Mucosa of stomach (tissue), 1 donor: ENCODE data around the gene MYRIP.

Experiments
- H3K27me3 ChIP-seq: one replicate; pipeline ENCODE4 v1.7.0; 2013; ENCODE audit warnings: mild to moderate bottlenecking, low read length; ENCODE audit not compliant: control insufficient read depth, insufficient read depth
- H3K36me3 ChIP-seq: one replicate; pipeline ENCODE4 v1.7.0; 2013; ENCODE audit warnings: low read length; ENCODE audit not compliant: control insufficient read depth, insufficient read depth
- H3K4me1 ChIP-seq: one replicate; pipeline ENCODE4 v1.7.0; 2013; ENCODE audit warnings: mild to moderate bottlenecking, low read length; ENCODE audit not compliant: control insufficient read depth, insufficient read depth
- H3K4me3 ChIP-seq: one replicate; pipeline ENCODE4 v1.7.0; 2013; ENCODE audit warnings: low read length
- H3K9ac ChIP-seq: one replicate; pipeline ENCODE4 v1.7.0; 2013; ENCODE audit warnings: mild to moderate bottlenecking, low read length, moderate library complexity
- H3K9me3 ChIP-seq: one replicate; pipeline ENCODE4 v1.7.0; 2013; ENCODE audit warnings: mild to moderate bottlenecking, low read length, moderate library complexity; ENCODE audit not compliant: control insufficient read depth
- donor health status: Pancreatic carcinoma.

MYRIP gene

GRCh38 chr3:40299721-40300335 lies 490.4 kb downstream of the MYRIP start:
- Histone ChIP-seq H3K27me3 (no peaks in the 10 kb centered on the region), H3K9me3 (no peaks in the 10 kb centered on the region), H3K36me3 (no peaks in the 10 kb centered on the region), H3K9ac (no peak overlapping the region), H3K4me1 (no peaks in the 10 kb centered on the region), H3K4me3 (no peak overlapping the region)

GRCh38 chr3:40302784-40303183 lies 493.4 kb downstream of the MYRIP start:
- H3K4me3 ChIP-seq: no peak overlapping the region
- no peaks in the 10 kb centered on the region for H3K36me3 ChIP-seq
- no peaks in the 10 kb centered on the region for H3K27me3 ChIP-seq
- no peaks in the 10 kb centered on the region for H3K9me3 ChIP-seq
- no peak overlapping the region for H3K9ac ChIP-seq
- no peaks in the 10 kb centered on the region for H3K4me1 ChIP-seq

GRCh38 chr3:40304352-40304751 lies 494.9 kb downstream of the MYRIP start:
- H3K4me1 ChIP-seq: peaks cover 5% of the 10 kb centered on the region
- H3K27me3 ChIP-seq: no peaks in the 10 kb centered on the region
- H3K36me3 ChIP-seq: no peaks in the 10 kb centered on the region
- H3K9ac ChIP-seq: no peak overlapping the region
- H3K9me3 ChIP-seq: no peaks in the 10 kb centered on the region
- H3K4me3 ChIP-seq: no peak overlapping the region

- H3K27me3 ChIP-seq: no peaks in the 10 kb centered on the region
- no peak overlapping the region for H3K4me3 ChIP-seq
- H3K9me3 ChIP-seq: no peaks in the 10 kb centered on the region
- H3K9ac ChIP-seq: no peak overlapping the region
- H3K36me3 ChIP-seq: no peaks in the 10 kb centered on the region
- peaks cover 8% of the 10 kb centered on the region for H3K4me1 ChIP-seq
These were observed 496.9 kb downstream of the MYRIP start for GRCh38 chr3:40306336-40306735.

GRCh38 chr3:40307176-40307575 lies 497.8 kb downstream of the MYRIP start:
- Histone ChIP-seq H3K4me1 (peaks cover 8% of the 10 kb centered on the region), H3K9me3 (no peaks in the 10 kb centered on the region), H3K4me3 (no peak overlapping the region), H3K9ac (no peak overlapping the region), H3K36me3 (no peaks in the 10 kb centered on the region), H3K27me3 (no peaks in the 10 kb centered on the region)

GRCh38 chr3:40308725-40309417 lies 499.5 kb downstream of the MYRIP start:
- peak overlapping the region; percentile 52 for H3K4me3 ChIP-seq
- no peaks in the 10 kb centered on the region for H3K27me3 ChIP-seq
- H3K9ac ChIP-seq: peak overlapping the region; percentile 98
- H3K36me3 ChIP-seq: no peaks in the 10 kb centered on the region
- peaks cover 10% of the 10 kb centered on the region for H3K4me1 ChIP-seq
- H3K9me3 ChIP-seq: no peaks in the 10 kb centered on the region

- H3K27me3 ChIP-seq: no peaks in the 10 kb centered on the region
- no peaks in the 10 kb centered on the region for H3K9me3 ChIP-seq
- H3K36me3 ChIP-seq: no peaks in the 10 kb centered on the region
- H3K4me3 ChIP-seq: peak within 1 kb of the TSS; percentile 77
- peaks cover 13% of the 10 kb centered on the region for H3K4me1 ChIP-seq
- peak within 1 kb of the TSS; percentile 98 for H3K9ac ChIP-seq
These were observed 500.1 kb downstream of the MYRIP start, which contains the start of gene EIF1B for GRCh38 chr3:40309418-40309924. Gene EIF1B (plus strand): TSS chr3:40309707. CDS start chr3:40309942, 235 bp downstream.
